Effector memory CD4-positive, alpha-beta T cell (primary cell): ENCODE results near the gene RABL2A.
"Not testable (repeated sequence)": the region's sequence is repeated elsewhere in the genome, so short reads cannot be mapped to it uniquely, and the experiment has no call there.

Source experiments
- DNase-seq, 3 donors: peaks; one replicate each; pipeline ENCODE4 v3.0.0-alpha.2; 2020
- H3K27ac ChIP-seq: 2 replicates; pipeline ENCODE4 v1.7.0; 2013; ENCODE audit warnings: mild to moderate bottlenecking, low read length, moderate library complexity; ENCODE audit not compliant: insufficient read depth, poor library complexity, severe bottlenecking
- H3K27me3 ChIP-seq: replicated peaks from 2 replicates; pipeline ENCODE4 v1.7.0; 2013; ENCODE audit warnings: mild to moderate bottlenecking, low read length; ENCODE audit not compliant: insufficient read depth, control insufficient read depth, poor library complexity, severe bottlenecking
- H3K36me3 ChIP-seq: 2 replicates; pipeline ENCODE4 v1.7.0; 2013; ENCODE audit warnings: mild to moderate bottlenecking, low read length, moderate library complexity; ENCODE audit not compliant: control insufficient read depth, insufficient read depth
- H3K4me1 ChIP-seq: 2 replicates; pipeline ENCODE4 v1.7.0; 2013; ENCODE audit warnings: low read length, mild to moderate bottlenecking; ENCODE audit not compliant: control insufficient read depth, insufficient read depth, poor library complexity, severe bottlenecking
- H3K4me3 ChIP-seq: 2 replicates; pipeline ENCODE4 v1.7.0; 2013; ENCODE audit warnings: low read length, low read depth, mild to moderate bottlenecking; ENCODE audit not compliant: insufficient read depth, poor library complexity, severe bottlenecking
- H3K9me3 ChIP-seq: 2 replicates; pipeline ENCODE4 v1.7.0; 2013; ENCODE audit warnings: mild to moderate bottlenecking, low read length, moderate library complexity; ENCODE audit not compliant: control insufficient read depth

Gene RABL2A

GRCh38 chr2:113606036-113606435 is 21.0 kb upstream of the RABL2A start:
- not testable (repeated sequence) for H3K36me3 ChIP-seq, H3K4me3 ChIP-seq, H3K27ac ChIP-seq, H3K4me1 ChIP-seq, H3K9me3 ChIP-seq, H3K27me3 ChIP-seq, DNase-seq

GRCh38 chr2:113609822-113610221 is 17.2 kb upstream of the RABL2A start:
- H3K27me3 ChIP-seq, H3K4me3 ChIP-seq, H3K27ac ChIP-seq, DNase-seq, H3K9me3 ChIP-seq, H3K36me3 ChIP-seq, H3K4me1 ChIP-seq: not testable (repeated sequence)

DNA sequence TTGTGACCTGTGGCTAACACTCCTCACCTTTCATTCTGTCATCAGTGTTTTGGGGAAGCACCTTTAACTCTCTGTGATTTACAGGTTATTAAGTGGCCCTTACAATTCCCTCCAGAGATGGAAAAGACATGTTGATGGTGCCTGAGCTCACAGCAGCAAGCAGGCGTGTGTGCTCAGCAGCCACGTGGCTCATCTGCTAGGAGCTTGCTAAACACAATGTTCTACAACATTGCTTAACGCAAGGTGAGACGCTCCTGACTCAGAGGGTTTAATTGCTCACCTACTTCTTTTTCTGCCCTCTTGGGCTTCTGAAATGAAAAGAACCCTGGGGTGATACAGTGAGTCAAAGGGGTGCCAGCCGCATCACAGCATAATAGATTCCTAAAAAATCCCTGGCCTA is 6.1 kb upstream of the RABL2A start:
- H3K4me3 ChIP-seq, H3K36me3 ChIP-seq, H3K27ac ChIP-seq, H3K4me1 ChIP-seq, DNase-seq, H3K27me3 ChIP-seq, H3K9me3 ChIP-seq: not testable (repeated sequence)

DNA sequence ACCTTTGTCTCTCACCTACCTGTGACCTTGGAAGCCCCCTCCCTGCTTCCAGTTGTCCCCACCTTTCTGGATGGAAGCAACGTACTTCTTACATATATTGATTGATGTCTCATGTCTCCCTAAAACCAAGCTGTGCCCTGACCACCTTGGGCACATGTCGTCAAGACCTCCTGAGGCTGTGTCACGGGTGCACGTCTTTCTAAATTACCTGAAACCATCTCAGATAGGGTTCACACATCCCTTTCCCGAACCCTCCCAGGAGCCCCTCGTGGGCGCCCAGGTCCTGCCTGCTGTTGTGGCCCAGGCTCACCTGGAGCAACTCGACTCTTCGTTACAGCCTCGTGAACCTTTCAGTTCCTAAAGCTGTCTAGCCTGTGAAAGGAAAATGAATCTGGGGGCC is 1.2 kb upstream of the RABL2A start:
- H3K9me3 ChIP-seq, H3K27me3 ChIP-seq, H3K4me1 ChIP-seq, H3K36me3 ChIP-seq, H3K27ac ChIP-seq, DNase-seq, H3K4me3 ChIP-seq: not testable (repeated sequence)

GRCh38 chr2:113632849-113633345 is 5.8 kb downstream of the RABL2A start:
- not testable (repeated sequence) for H3K36me3 ChIP-seq, H3K4me1 ChIP-seq, H3K27ac ChIP-seq, DNase-seq, H3K27me3 ChIP-seq, H3K4me3 ChIP-seq, H3K9me3 ChIP-seq

- not testable (repeated sequence) for H3K9me3 ChIP-seq, H3K4me3 ChIP-seq, DNase-seq, H3K27me3 ChIP-seq, H3K4me1 ChIP-seq, H3K36me3 ChIP-seq, H3K27ac ChIP-seq
These were observed 8.3 kb downstream of the RABL2A start for GRCh38 chr2:113635358-113635757.

DNA sequence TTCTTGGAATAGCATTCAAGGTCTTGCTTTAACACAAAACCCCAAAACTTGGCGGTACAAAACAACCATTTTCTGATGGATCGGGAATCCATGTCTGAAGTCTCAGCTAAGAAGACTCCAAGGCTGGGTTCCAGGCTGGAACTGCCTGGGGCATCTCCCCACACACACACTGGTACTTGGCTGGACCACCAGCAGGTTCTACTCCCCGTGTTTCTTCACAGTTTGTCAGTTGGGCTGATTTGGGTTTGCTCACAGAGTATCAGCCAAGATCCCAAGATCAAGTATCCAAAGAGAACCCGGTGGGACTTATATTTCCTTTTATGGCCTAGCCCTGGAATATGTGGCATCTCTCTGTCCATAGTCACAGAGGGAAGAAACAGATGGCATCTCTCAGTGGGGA is 9.2 kb downstream of the RABL2A start:
- H3K27me3 ChIP-seq, H3K4me3 ChIP-seq, H3K36me3 ChIP-seq, H3K27ac ChIP-seq, H3K4me1 ChIP-seq, H3K9me3 ChIP-seq, DNase-seq: not testable (repeated sequence)

DNA sequence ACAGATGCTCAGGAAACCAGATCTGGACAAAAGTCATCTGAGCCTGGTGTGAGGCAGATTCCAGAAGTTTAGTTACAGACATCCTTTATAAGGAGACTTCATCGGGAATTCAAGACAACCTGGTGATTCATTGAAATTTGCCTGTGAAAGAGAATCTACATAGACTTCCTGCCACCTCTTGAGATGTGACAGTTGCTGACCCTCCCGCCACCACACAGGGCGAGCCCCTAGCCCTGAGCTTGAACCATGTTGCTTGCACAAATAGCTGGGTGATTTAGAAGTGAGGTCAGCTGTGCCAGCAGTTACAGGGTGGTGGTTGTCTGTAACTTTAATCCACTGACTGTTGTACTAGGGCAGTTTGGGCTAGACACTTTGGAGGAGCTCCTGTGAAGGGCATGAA is 11.0 kb downstream of the RABL2A start:
- DNase-seq, H3K4me1 ChIP-seq, H3K27ac ChIP-seq, H3K27me3 ChIP-seq, H3K36me3 ChIP-seq, H3K4me3 ChIP-seq, H3K9me3 ChIP-seq: not testable (repeated sequence)

- H3K27me3 ChIP-seq = not testable (repeated sequence)
These were observed 19.2 kb downstream of the RABL2A start for GRCh38 chr2:113646217-113646616.

DNA sequence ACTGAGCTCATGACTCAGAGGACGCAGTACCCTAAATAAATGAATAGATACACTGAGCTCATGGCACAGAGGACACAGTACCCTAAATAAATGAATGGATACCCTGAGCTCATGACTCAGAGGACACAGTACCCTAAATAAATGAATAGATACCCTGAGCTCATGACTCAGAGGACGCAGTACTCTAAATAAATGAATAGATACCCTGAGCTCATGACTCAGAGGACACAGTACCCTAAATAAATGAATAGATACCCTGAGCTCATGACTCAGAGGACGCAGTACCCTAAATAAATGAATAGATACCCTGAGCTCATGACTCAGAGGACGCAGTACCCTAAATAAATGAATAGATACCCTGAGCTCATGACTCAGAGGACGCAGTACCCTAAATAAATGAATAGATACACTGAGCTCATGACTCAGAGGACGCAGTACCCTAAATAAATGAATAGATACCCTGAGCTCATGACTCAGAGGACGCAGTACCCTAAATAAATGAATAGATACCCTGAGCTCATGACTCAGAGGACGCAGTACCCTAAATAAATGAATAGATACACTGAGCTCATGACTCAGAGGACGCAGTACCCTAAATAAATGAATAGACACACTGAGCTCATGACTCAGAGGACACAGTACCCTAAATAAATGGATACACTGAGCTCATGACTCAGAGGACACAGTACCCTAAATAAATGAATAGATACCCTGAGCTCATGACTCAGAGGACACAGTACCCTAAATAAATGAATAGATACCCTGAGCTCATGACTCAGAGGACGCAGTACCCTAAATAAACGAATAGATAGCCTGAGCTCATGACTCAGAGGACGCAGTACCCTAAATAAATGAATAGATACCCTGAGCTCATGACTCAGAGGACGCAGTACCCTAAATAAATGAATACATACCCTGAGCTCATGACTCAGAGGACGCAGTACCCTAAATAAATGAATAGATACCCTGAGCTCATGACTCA is 24.1 kb downstream of the RABL2A start:
- not testable (repeated sequence) for DNase-seq, H3K9me3 ChIP-seq, H3K4me1 ChIP-seq, H3K4me3 ChIP-seq, H3K27me3 ChIP-seq, H3K36me3 ChIP-seq, H3K27ac ChIP-seq

More at GRCh38 chr2:113646217-113646616, 19.2 kb downstream of the RABL2A start:
- H3K4me3 ChIP-seq, DNase-seq, H3K27ac ChIP-seq, H3K4me1 ChIP-seq, H3K9me3 ChIP-seq, H3K36me3 ChIP-seq: not testable (repeated sequence)
